ENCODE results near the gene PLEKHM3. TPM values are rescaled to one million over a fixed set of nuclear protein-coding genes. Genes with fewer than 3 reads are reported as not detected.

The PLEKHM3 gene
- total and polyA plus RNA-seq, 8 donors = 14.4 to 17.9 (median 16.0) TPM

- Histone ChIP-seq H3K4me3 (no peak overlapping the region), H3K27ac (no peak overlapping the region), H3K9me3 (no peaks in the 10 kb centered on the region), H3K36me3 (no peaks in the 10 kb centered on the region), H3K4me1 (peaks cover 7 to 26% of the 10 kb centered on the region in 2 donors), H3K27me3 (no peaks in the 10 kb centered on the region)
- intact Hi-C loops (cut with DNase I) = loop anchor here in 1 of 2 donors (10.0 kb wide), 1 partner anchor 206 kb away; the partner anchor contains the start of gene FZD5
- no peak for TF ChIP-seq CTCF (IDR thresholded peaks at IDR 0.05)
- DNase-seq = no peak
- no peak for ATAC-seq
These were observed 54.5 kb downstream of the PLEKHM3 start for GRCh38 chr2:207970826-207971180.

- Histone ChIP-seq H3K4me3 (no peak overlapping the region), H3K27ac (no peak overlapping the region), H3K4me1 (peaks cover 7 to 26% of the 10 kb centered on the region in 2 donors), H3K36me3 (no peaks in the 10 kb centered on the region), H3K9me3 (no peaks in the 10 kb centered on the region), H3K27me3 (no peaks in the 10 kb centered on the region)
- intact Hi-C loops (cut with DNase I) = loop anchor here in 1 of 2 donors (10.0 kb wide), 1 partner anchor 205 kb away; the partner anchor contains the start of gene FZD5
- no peak for ATAC-seq
- DNase-seq = no peak
- TF ChIP-seq CTCF (IDR thresholded peaks at IDR 0.05) = no peak
These were observed 55.0 kb downstream of the PLEKHM3 start for GRCh38 chr2:207970147-207970825.

GRCh38 chr2:207969249-207969648, 56.1 kb downstream of the PLEKHM3 start:
- no peak for TF ChIP-seq CTCF (IDR thresholded peaks at IDR 0.05)

GRCh38 chr2:207967121-207967520, 58.2 kb downstream of the PLEKHM3 start:
- Histone ChIP-seq H3K4me3 (no peak overlapping the region), H3K36me3 (peaks cover 0 to 5% of the 10 kb centered on the region in 2 donors), H3K27me3 (no peaks in the 10 kb centered on the region), H3K27ac (no peak overlapping the region), H3K4me1 (peaks cover 7 to 9% of the 10 kb centered on the region in 2 donors), H3K9me3 (peaks cover 0 to 6% of the 10 kb centered on the region in 2 donors)
- no peak for ATAC-seq
- TF ChIP-seq CTCF (IDR thresholded peaks at IDR 0.05) = no peak
- DNase-seq = no peak
- intact Hi-C loops (cut with DNase I) = loop anchor here in 1 of 2 donors (10.0 kb wide), 1 partner anchor 222 kb away; no protein-coding TSS in a partner anchor

More at GRCh38 chr2:207969249-207969648, 56.1 kb downstream of the PLEKHM3 start:
- no peaks in the 10 kb centered on the region for H3K27me3 ChIP-seq
- DNase-seq = no peak
- H3K9me3 ChIP-seq = no peaks in the 10 kb centered on the region
- no peak for ATAC-seq
- H3K4me1 ChIP-seq = peaks cover 7 to 16% of the 10 kb centered on the region in 2 donors
- intact Hi-C loops (cut with DNase I) = loop anchor here in 1 of 2 donors (10.0 kb wide), 1 partner anchor 224 kb away; no protein-coding TSS in a partner anchor
- H3K36me3 ChIP-seq = no peaks in the 10 kb centered on the region
- no peak overlapping the region for H3K27ac ChIP-seq
- no peak overlapping the region for H3K4me3 ChIP-seq

GRCh38 chr2:207960911-207961310, 64.4 kb downstream of the PLEKHM3 start:
- H3K4me1 ChIP-seq = no peaks in the 10 kb centered on the region
- peaks cover 0 to 8% of the 10 kb centered on the region in 2 donors for H3K9me3 ChIP-seq
- no peak overlapping the region for H3K27ac ChIP-seq
- ATAC-seq (no peak), DNase-seq (no peak)
- no peak for TF ChIP-seq CTCF (IDR thresholded peaks at IDR 0.05)
- no peak overlapping the region for H3K4me3 ChIP-seq
- H3K36me3 ChIP-seq = peaks cover 0 to 7% of the 10 kb centered on the region in 2 donors
- intact Hi-C loops (cut with DNase I) = loop anchor here in 1 of 2 donors (10.0 kb wide), 1 partner anchor 216 kb away; no protein-coding TSS in a partner anchor
- H3K27me3 ChIP-seq = no peaks in the 10 kb centered on the region

Measured in left lung (tissue), 10 donors.